Measurements from ENCODE around the gene ITPR2.

GRCh38 chr12:26647088-26647487 lies 185.9 kb downstream of the ITPR2 start:
- TF ChIP-seq, protein P1, sequence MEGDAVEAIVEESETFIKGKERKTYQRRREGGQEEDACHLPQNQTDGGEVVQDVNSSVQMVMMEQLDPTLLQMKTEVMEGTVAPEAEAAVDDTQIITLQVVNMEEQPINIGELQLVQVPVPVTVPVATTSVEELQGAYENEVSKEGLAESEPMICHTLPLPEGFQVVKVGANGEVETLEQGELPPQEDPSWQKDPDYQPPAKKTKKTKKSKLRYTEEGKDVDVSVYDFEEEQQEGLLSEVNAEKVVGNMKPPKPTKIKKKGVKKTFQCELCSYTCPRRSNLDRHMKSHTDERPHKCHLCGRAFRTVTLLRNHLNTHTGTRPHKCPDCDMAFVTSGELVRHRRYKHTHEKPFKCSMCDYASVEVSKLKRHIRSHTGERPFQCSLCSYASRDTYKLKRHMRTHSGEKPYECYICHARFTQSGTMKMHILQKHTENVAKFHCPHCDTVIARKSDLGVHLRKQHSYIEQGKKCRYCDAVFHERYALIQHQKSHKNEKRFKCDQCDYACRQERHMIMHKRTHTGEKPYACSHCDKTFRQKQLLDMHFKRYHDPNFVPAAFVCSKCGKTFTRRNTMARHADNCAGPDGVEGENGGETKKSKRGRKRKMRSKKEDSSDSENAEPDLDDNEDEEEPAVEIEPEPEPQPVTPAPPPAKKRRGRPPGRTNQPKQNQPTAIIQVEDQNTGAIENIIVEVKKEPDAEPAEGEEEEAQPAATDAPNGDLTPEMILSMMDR (IDR thresholded peaks at IDR 0.05): no peak
- TF ChIP-seq POLR2A (IDR thresholded peaks at IDR 0.05) (no peak), EP300 (IDR thresholded peaks at IDR 0.05) (no peak)

Measured in tibial nerve (tissue), 4 donors.